Measurements from ENCODE around the gene ERGIC2. TPM values are rescaled to one million over a fixed set of nuclear protein-coding genes. Genes with fewer than 3 reads are reported as not detected.

ERGIC2 gene
- total RNA-seq, 1 donor from 2014 or later: 43.7 TPM

- no peak for ATAC-seq (ENCODE audit: low read depth)
- H3K36me3 Mint-ChIP-seq (ENCODE audit: low read depth): peaks cover 69% of the 10 kb centered on the region
- intact Hi-C loops (cut with micrococcal nuclease): loop anchor here (2.0 kb wide), 1 partner anchor 74 kb away; no protein-coding TSS in a partner anchor
- CTCF ChIA-PET: no interaction called here
- no peaks in the 10 kb centered on the region for H3K4me1 Mint-ChIP-seq
- no peak overlapping the region for H3K27ac Mint-ChIP-seq
- no peak overlapping the region for H3K4me3 Mint-ChIP-seq
- no peak for DNase-seq
- no peaks in the 10 kb centered on the region for H3K9me3 Mint-ChIP-seq
- POLR2A ChIA-PET: no interaction called here
- no peaks in the 10 kb centered on the region for H3K27me3 Mint-ChIP-seq
- no peak for TF ChIP-seq CTCF (IDR thresholded peaks at IDR 0.05)
Measured at GRCh38 chr12:29354954-29355353, 26.0 kb downstream of the ERGIC2 start.

GRCh38 chr12:29350080-29350479, 30.9 kb downstream of the ERGIC2 start:
- ATAC-seq (ENCODE audit: low read depth): no peak
- TF ChIP-seq CTCF (IDR thresholded peaks at IDR 0.05): no peak
- ChIA-PET CTCF (no interaction called here), POLR2A (no interaction called here)
- H3K27me3 Mint-ChIP-seq: no peaks in the 10 kb centered on the region
- no peaks in the 10 kb centered on the region for H3K4me1 Mint-ChIP-seq
- intact Hi-C loops (cut with micrococcal nuclease): no loop called here
- no peak overlapping the region for H3K27ac Mint-ChIP-seq
- no peak overlapping the region for H3K4me3 Mint-ChIP-seq
- DNase-seq: no peak
- H3K9me3 Mint-ChIP-seq: no peaks in the 10 kb centered on the region
- peaks cover 60% of the 10 kb centered on the region for H3K36me3 Mint-ChIP-seq (ENCODE audit: low read depth)

- Mint-ChIP-seq H3K36me3 (ENCODE audit: low read depth) (peaks cover 68% of the 10 kb centered on the region), H3K4me1 (no peaks in the 10 kb centered on the region), H3K27ac (no peak overlapping the region), H3K4me3 (no peak overlapping the region), H3K27me3 (no peaks in the 10 kb centered on the region), H3K9me3 (no peaks in the 10 kb centered on the region)
- intact Hi-C loops (cut with micrococcal nuclease): no loop called here
- TF ChIP-seq CTCF (IDR thresholded peaks at IDR 0.05): no peak
- ATAC-seq (ENCODE audit: low read depth) (no peak), DNase-seq (no peak)
- ChIA-PET CTCF (no interaction called here), POLR2A (no interaction called here)
Measured at GRCh38 chr12:29346769-29347421, 34.1 kb downstream of the ERGIC2 start.

GRCh38 chr12:29343022-29343799, 37.8 kb downstream of the ERGIC2 start:
- no peaks in the 10 kb centered on the region for H3K4me1 Mint-ChIP-seq
- no peak overlapping the region for H3K4me3 Mint-ChIP-seq
- CTCF ChIA-PET: no interaction called here
- intact Hi-C loops (cut with micrococcal nuclease): no loop called here
- no peak overlapping the region for H3K27ac Mint-ChIP-seq
- peaks cover 70% of the 10 kb centered on the region for H3K36me3 Mint-ChIP-seq (ENCODE audit: low read depth)
- ATAC-seq (ENCODE audit: low read depth) (no peak), DNase-seq (no peak)
- no peaks in the 10 kb centered on the region for H3K9me3 Mint-ChIP-seq
- no peak for TF ChIP-seq CTCF (IDR thresholded peaks at IDR 0.05)
- no peaks in the 10 kb centered on the region for H3K27me3 Mint-ChIP-seq
- POLR2A ChIA-PET: no interaction called here

- no peaks in the 10 kb centered on the region for H3K27me3 Mint-ChIP-seq
- DNase-seq (no peak), ATAC-seq (ENCODE audit: low read depth) (no peak)
- intact Hi-C loops (cut with micrococcal nuclease): no loop called here
- H3K4me1 Mint-ChIP-seq: no peaks in the 10 kb centered on the region
- no peak overlapping the region for H3K27ac Mint-ChIP-seq
- peaks cover 33% of the 10 kb centered on the region for H3K36me3 Mint-ChIP-seq (ENCODE audit: low read depth)
- POLR2A ChIA-PET: no interaction called here
- CTCF ChIA-PET: no interaction called here
- H3K9me3 Mint-ChIP-seq: no peaks in the 10 kb centered on the region
- no peak overlapping the region for H3K4me3 Mint-ChIP-seq
- no peak for TF ChIP-seq CTCF (IDR thresholded peaks at IDR 0.05)
Measured at GRCh38 chr12:29337325-29337724, 43.6 kb downstream of the ERGIC2 start.

Measured in activated B cell treated with CpG ODN at 0.5 μM for 24 hours (primary cell).